Measurements from ENCODE around the gene CLNS1A. TPM values are rescaled to one million over a fixed set of nuclear protein-coding genes. Genes with fewer than 3 reads are reported as not detected.
A peak's percentile ranks its signal among the peaks of the same experiment; 100 is the strongest.

The CLNS1A gene
- total and polyA plus RNA-seq, 9 of the 15 experiments (the other 6 are each of a cell fraction or from before 2014, with no cell fraction given), result 146 to 472 (median 345) TPM

- no peak for TF ChIP-seq MGA (IDR thresholded peaks at IDR 0.05)
- TF ChIP-seq ZNF280A (IDR thresholded peaks at IDR 0.05; ENCODE audit: low read depth, partially characterized antibody), result no peak
- no peak for TF ChIP-seq CTCF (IDR thresholded peaks at IDR 0.05 in 2 of 3, conservative IDR thresholded peaks at IDR 0.05 in 1 of 3; ENCODE audit: insufficient read depth in 2 of 3, low read depth in 1 of 3, low read length in 3 of 3)
- no peak for TF ChIP-seq ILF3 (IDR thresholded peaks at IDR 0.05; ENCODE audit: borderline replicate concordance)
- TF ChIP-seq CREB1 (IDR thresholded peaks at IDR 0.05), result peak; percentile 71
- TF ChIP-seq CREB1 (CRISPR knock-in tag; IDR thresholded peaks at IDR 0.05), result no peak; the same call in 1 of the 2 replicates
- TF ChIP-seq MECOM (CRISPR knock-in tag; IDR thresholded peaks at IDR 0.05), result no peak
- TF ChIP-seq SAP30 (IDR thresholded peaks at IDR 0.05; ENCODE audit: borderline replicate concordance, insufficient read depth, low read depth, low read length, poor library complexity, severe bottlenecking), result peak; percentile 37
- TF ChIP-seq MAZ (CRISPR knock-in tag; conservative IDR thresholded peaks at IDR 0.05 in 1 of 2, IDR thresholded peaks at IDR 0.05 in 1 of 2), result peak; percentile 64 to 70; a peak in 3 of 4 replicates
- TF ChIP-seq GTF2B (IDR thresholded peaks at IDR 0.05; ENCODE audit: extremely low read depth, insufficient read length), result no peak
These were observed 47.9 kb downstream of the CLNS1A start, which contains the start of gene AQP11 (continued) for GRCh38 chr11:77589521-77590193.

Measured in K562 (cell line).